ENCODE measurements around the gene INSR. TPM values are rescaled to one million over a fixed set of nuclear protein-coding genes. Genes with fewer than 3 reads are reported as not detected.

The INSR gene
- total and polyA plus RNA-seq, 2 of the 8 experiments (the other 6 are each of a cell fraction or from before 2014, with no cell fraction given): 13.1 to 48.7 TPM

GRCh38 chr19:7216373-7216902 lies 77.8 kb downstream of the INSR start:
- DNase-seq (ENCODE audit: low read depth in 1 of 2, low spot score in 2 of 2) (no peak), FAIRE-seq (no peak)
- H3K18ac ChIP-seq (ENCODE audit: extremely low read depth, low read length): no peak overlapping the region
- peak overlapping the region; percentile 51; the same call in 1 of the 2 replicates for H4K8ac ChIP-seq (ENCODE audit: extremely low read depth, insufficient read depth, low read length)
- no peak overlapping the region for H3K27ac ChIP-seq (ENCODE audit: low read depth, low read length)
- WGBS, 2 experiments (ENCODE audit: extremely low coverage in 1 of 2, insufficient coverage in 1 of 2, insufficient read length in 1 of 2, insufficient replicate concordance in 2 of 2, low coverage in 1 of 2, low lambda C conversion rate in 2 of 2, missing lambda C conversion rate in 1 of 2): 92% methylated on average over 15 of the region's 15 CpGs; no CpG with 5 or more reads in 1 of the 2 experiments
- H3K4me2 ChIP-seq (ENCODE audit: insufficient read depth in 1 of 2, low read depth in 2 of 2, low read length in 2 of 2): no peak overlapping the region
- no peak overlapping the region for H2BK20ac ChIP-seq (ENCODE audit: low read length)
- H2AK5ac ChIP-seq (ENCODE audit: low read depth, low read length): no peak overlapping the region
- H3K9ac ChIP-seq (replicated peaks in 1 of 4; ENCODE audit: extremely low read depth in 1 of 4, low read depth in 3 of 4, low read length in 3 of 4): no peak overlapping the region
- no peak overlapping the region for H2BK15ac ChIP-seq (ENCODE audit: low read length)
- peaks cover 2% of the 10 kb centered on the region; the same call in 1 of the 2 replicates for H3K79me1 ChIP-seq (ENCODE audit: low read depth, low read length)
- H2BK120ac ChIP-seq (replicated peaks; ENCODE audit: low read depth, low read length): no peak overlapping the region
- H2AFZ ChIP-seq (ENCODE audit: low read length): no peak overlapping the region
- no peak overlapping the region for H3K4me3 ChIP-seq (ENCODE audit: extremely low read depth in 1 of 4, insufficient read depth in 2 of 4, low read depth in 3 of 4, low read length in 4 of 4)
- no peak overlapping the region for H2BK12ac ChIP-seq (ENCODE audit: low read depth, low read length)
- peaks cover 0 to 2% of the 10 kb centered on the region in 2 experiments for H4K20me1 ChIP-seq (replicated peaks in 1 of 2; ENCODE audit: control insufficient read depth in 1 of 2, insufficient read depth in 2 of 2, low read length in 2 of 2)
- no peak overlapping the region for H3K14ac ChIP-seq (ENCODE audit: insufficient read length)
- H3K9me3 ChIP-seq (ENCODE audit: insufficient read depth in 2 of 2, low read depth in 1 of 2, low read length in 1 of 2): no peaks in the 10 kb centered on the region
- ChIA-PET CTCF (ENCODE audit: partially characterized antibody) (no interaction called here), POLR2A (ENCODE audit: partially characterized antibody) (no interaction called here)
- peaks cover 1% of the 10 kb centered on the region; the same call in 1 of the 2 replicates for H3K23me2 ChIP-seq (ENCODE audit: low read depth, low read length)
- no peak overlapping the region for H4K5ac ChIP-seq (ENCODE audit: insufficient read length, low read depth, low read length)
- no peak overlapping the region for H3K4ac ChIP-seq (replicated peaks; ENCODE audit: insufficient read length, low read depth, low read length)
- H3K4me1 ChIP-seq (replicated peaks in 1 of 4; ENCODE audit: control insufficient read depth in 3 of 4, insufficient read depth in 4 of 4, low read length in 3 of 4): peaks cover 4 to 15% (median 9%) of the 10 kb centered on the region in 4 experiments
- H3K36me3 ChIP-seq (ENCODE audit: control insufficient read depth in 2 of 4, insufficient read depth in 4 of 4, low read length in 3 of 4): no peaks in the 10 kb centered on the region; a peak in 1 of 8 replicates
- no peak for TF ChIP-seq SIX5 (IDR thresholded peaks at IDR 0.05; ENCODE audit: low read depth, low read length)
- TF ChIP-seq SP1 (IDR thresholded peaks at IDR 0.05; ENCODE audit: low read depth, low read length): no peak
- peaks cover 0 to 5% of the 10 kb centered on the region in 2 experiments; a peak in 1 of 4 replicates for H3K79me2 ChIP-seq (ENCODE audit: control insufficient read depth in 1 of 2, insufficient read depth in 2 of 2, low read length in 2 of 2)
- H2BK5ac ChIP-seq (ENCODE audit: low read depth, low read length): no peak overlapping the region
- no peak overlapping the region for H3K56ac ChIP-seq (replicated peaks; ENCODE audit: insufficient read length, low read depth, low read length)
- H3K23ac ChIP-seq (ENCODE audit: insufficient read length): no peak overlapping the region
- H3K27me3 ChIP-seq (replicated peaks in 1 of 4; ENCODE audit: control insufficient read depth in 3 of 4, extremely low read depth in 1 of 4, insufficient read depth in 3 of 4, low read length in 3 of 4): no peaks in the 10 kb centered on the region
- H4K91ac ChIP-seq (replicated peaks; ENCODE audit: insufficient read length, low read length): no peak overlapping the region

All from H1 (cell line).